ENCODE measurements around the gene PTPN5.

PTPN5 gene

DNA sequence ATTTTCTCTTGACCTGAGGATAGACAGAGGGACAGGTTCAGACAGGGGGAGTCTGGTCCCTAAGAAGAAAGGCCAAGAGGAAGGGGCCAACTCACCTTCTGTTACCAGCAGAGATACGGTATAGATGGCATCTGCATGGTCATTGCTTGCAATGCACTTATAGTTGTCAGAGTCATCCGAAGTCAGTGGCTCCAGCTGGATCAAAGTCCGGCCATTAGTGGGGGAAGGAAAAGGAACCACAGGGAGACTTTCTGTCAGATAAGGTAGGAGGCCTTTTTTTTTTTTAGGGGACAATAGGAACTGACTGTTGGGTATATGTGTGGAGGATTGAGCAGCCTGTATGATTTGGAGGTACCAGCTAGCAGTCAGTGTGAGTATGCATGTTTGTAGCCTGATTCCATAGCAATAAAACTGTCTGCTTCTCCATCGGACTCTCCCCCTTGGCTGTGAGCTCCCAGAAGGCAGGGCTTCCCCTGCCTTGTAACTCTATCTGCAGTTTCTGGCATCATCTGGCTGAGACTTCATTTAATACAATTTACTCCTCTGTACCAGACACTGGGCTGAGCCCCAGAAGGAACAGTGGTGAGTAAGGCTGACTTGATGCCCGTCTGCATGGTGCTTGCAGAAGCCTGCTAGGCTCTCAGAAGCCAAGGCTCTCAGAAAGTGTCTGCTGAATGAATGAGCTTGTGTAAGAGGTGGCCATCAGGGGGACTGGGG, 71.3 kb downstream of the PTPN5 start:
- H3K27ac ChIP-seq = peak overlapping the region; percentile 45
- DNase-seq (ENCODE audit: low read depth, low spot score) = peak; percentile 31

GRCh38 chr11:18715476-18715875, 76.1 kb downstream of the PTPN5 start:
- DNase-seq (ENCODE audit: low read depth, low spot score) = no peak

GRCh38 chr11:18714443-18714780, 77.2 kb downstream of the PTPN5 start:
- no peak overlapping the region for H3K27ac ChIP-seq
- no peak for DNase-seq (ENCODE audit: low read depth, low spot score)

More at GRCh38 chr11:18715476-18715875, 76.1 kb downstream of the PTPN5 start:
- no peak overlapping the region for H3K27ac ChIP-seq

DNA sequence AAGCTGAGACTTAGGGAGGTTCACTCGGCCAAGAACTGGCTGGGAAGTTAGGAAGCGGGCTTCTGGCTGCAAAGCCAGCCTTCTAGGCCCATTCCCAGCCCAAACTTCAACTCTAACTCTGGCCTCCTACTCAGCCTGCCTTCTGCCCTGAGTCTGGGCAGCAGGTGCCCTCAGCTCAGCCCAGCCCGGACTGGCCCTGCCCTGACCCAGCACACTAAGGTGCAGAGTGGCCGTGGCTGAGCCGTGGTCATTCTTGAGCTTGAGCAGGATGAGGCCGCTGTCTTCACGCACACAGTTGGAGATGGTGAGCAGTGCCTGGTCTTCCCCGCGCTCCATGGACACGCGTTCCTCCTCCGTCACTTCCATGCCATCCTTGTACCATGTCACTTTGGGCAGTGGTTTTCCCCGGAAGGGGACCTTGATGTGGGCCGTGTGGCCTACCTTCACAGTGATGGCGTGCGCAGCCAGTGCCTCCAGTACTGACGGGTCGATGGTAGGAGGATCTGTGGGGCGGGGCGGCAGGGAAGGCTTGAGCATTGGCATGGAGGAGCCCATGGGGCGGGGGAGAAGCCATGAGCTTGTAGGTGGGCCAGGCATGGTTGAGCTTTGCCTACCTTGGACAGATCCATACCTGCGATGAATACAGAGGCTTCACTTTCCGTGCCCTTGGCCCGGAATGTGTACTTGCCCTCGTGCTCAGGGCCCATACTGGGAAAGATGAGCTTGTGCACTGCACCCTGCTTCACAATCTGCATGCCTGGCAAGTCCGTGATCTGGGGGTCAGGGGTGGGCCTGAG, 77.8 kb downstream of the PTPN5 start:
- no peak overlapping the region for H3K27ac ChIP-seq
- DNase-seq (ENCODE audit: low read depth, low spot score) = no peak

GRCh38 chr11:18710545-18710944, 81.1 kb downstream of the PTPN5 start:
- no peak for DNase-seq (ENCODE audit: low read depth, low spot score)
- H3K27ac ChIP-seq = no peak overlapping the region

- no peak for DNase-seq (ENCODE audit: low read depth, low spot score)
- H3K27ac ChIP-seq = no peak overlapping the region
These were observed 82.2 kb downstream of the PTPN5 start for GRCh38 chr11:18709414-18709813.

- H3K27ac ChIP-seq = no peak overlapping the region
These were observed 83.7 kb downstream of the PTPN5 start for GRCh38 chr11:18707811-18708340.

GRCh38 chr11:18706330-18707243, 85.0 kb downstream of the PTPN5 start:
- peak overlapping the region; percentile 6 for H3K27ac ChIP-seq
- no peak for DNase-seq (ENCODE audit: low read depth, low spot score)

More at GRCh38 chr11:18707811-18708340, 83.7 kb downstream of the PTPN5 start:
- no peak for DNase-seq (ENCODE audit: low read depth, low spot score)

DNA sequence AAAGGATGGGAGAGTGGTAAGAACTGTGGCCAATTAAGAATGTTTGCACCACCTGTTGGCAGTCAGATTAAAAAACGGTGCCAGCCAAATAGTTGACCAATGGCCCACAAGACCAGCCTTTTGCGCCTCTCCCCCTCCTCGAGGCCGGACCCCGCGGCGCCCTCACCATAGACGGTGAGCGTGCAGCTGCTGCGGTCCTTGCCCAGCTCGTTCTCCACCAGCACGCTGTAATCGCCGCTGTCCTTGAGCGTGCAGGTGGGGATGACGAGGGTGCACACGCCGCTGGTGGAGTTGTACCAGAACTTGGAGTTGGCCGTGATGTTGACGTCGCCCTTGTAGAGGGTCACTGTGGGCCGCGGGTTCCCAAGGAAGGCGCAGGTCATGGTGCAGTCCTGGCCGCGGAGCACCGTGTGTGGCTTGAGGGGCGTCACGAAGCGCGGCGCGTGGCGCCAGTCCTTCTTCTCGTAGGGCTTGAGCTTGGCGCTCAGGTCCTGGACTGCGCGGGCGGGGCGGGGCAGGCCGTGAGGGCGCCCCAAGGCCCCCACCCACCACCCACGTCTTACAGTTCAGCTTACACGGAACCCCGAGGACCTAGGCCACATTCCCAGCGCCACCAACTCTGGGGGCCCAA, 85.8 kb downstream of the PTPN5 start:
- DNase-seq (ENCODE audit: low read depth, low spot score) = no peak
- H3K27ac ChIP-seq = peak overlapping the region; percentile 6

DNA sequence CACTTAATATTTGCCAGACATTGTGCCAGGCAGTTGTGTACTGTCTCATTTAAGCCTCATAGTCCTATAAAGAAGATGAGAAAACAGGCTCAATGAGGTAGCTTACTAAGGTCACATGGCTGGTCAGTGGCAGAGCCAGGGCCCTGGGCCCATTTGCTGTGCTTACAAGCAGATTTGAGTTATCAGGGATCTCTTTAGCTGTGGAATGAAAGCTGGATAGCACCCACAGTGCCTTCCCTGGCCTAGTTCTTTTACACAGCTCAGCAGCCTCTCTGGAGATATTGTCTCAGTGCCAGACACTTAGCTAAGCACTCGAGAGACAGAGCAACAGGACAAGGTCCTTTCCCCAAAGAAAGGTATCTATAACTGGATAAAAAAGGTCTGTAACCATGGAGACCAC, 86.9 kb downstream of the PTPN5 start:
- DNase-seq (ENCODE audit: low read depth, low spot score) = no peak
- no peak overlapping the region for H3K27ac ChIP-seq

DNA sequence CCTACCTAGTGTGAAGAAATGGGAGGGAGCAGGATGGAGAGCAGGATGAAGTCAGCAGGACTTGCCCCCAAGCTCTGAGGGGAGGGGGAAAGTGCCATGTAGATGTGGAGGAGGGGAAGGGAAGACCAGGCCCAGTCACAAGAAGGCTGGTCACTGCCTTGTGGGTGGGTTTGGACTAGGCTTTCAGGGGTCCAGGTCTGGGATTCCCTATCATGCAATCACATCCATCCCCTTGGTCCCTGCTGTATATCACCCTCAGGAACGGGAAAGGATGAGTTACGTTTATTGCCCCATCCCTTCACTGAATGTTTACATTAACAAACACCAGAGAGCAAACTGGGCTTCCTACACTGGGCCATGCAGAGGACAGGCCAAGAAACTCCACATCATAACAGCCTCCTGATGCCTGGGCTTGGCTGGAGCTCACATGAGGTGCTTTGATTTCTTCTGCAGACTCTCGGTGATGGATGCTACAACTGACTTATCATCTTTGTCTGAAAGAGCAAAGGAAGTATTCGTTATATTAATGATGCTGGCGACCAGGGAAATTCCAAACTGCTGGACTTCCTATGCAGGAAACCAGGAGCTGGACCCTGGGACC, 87.5 kb downstream of the PTPN5 start:
- no peak overlapping the region for H3K27ac ChIP-seq
- no peak for DNase-seq (ENCODE audit: low read depth, low spot score)

GRCh38 chr11:18703001-18703763, 88.4 kb downstream of the PTPN5 start:
- no peak for DNase-seq (ENCODE audit: low read depth, low spot score)
- no peak overlapping the region for H3K27ac ChIP-seq

GRCh38 chr11:18701614-18702216, 89.9 kb downstream of the PTPN5 start:
- DNase-seq (ENCODE audit: low read depth, low spot score) = no peak

GRCh38 chr11:18700872-18701271, 90.7 kb downstream of the PTPN5 start:
- no peak for DNase-seq (ENCODE audit: low read depth, low spot score)
- no peak overlapping the region for H3K27ac ChIP-seq

More at GRCh38 chr11:18701614-18702216, 89.9 kb downstream of the PTPN5 start:
- no peak overlapping the region for H3K27ac ChIP-seq

GRCh38 chr11:18700375-18700774, 91.2 kb downstream of the PTPN5 start:
- no peak overlapping the region for H3K27ac ChIP-seq
- DNase-seq (ENCODE audit: low read depth, low spot score) = no peak

DNA sequence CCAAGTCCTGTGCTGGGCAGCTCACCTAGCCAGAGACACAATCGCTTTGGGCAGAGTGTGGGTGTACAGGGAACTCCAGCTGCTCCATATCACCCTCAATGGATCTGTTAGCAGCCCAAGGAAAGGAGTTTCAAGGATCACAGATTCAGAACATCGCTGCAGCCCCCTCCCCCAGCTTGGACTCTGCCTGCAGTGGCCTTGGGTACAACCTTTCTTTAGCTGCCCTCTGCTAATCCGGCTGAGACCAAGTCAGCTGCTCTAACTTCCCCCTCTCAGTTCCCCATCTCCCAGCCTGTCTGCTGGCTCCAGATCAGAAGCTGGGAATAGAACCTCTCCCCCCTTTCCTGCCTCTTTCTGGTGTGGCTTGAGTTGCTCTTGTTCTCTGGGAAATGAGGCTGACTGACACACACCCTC, 91.7 kb downstream of the PTPN5 start:
- DNase-seq (ENCODE audit: low read depth, low spot score) = no peak
- no peak overlapping the region for H3K27ac ChIP-seq

DNA sequence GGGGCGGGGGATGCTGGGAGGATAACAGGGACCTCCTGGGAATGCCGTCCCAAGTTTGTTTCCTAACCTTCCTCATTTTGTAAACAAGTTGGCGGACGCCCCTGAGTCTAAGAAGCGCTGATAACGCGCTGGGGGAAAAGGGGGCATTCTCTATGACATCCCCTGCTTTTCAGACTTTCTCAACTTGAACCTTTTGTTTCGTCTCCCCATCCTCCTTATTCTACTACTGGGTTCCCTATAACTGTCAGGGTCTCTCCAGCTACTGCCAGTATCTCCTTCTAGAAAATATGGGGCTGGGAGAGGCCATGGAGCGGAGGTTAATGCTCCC, 92.4 kb downstream of the PTPN5 start:
- H3K27ac ChIP-seq = peak overlapping the region; percentile 59

More for the DNA sequence above, 92.4 kb downstream of the PTPN5 start:
- DNase-seq (ENCODE audit: low read depth, low spot score) = no peak
